Thoracic aorta (tissue), 2 donors: Measurements from ENCODE around the gene RAB28. TPM values are rescaled to one million over a fixed set of nuclear protein-coding genes. Genes with fewer than 3 reads are reported as not detected.
"Not testable (repeated sequence)": the region's sequence is repeated elsewhere in the genome, so short reads cannot be mapped to it uniquely, and the experiment has no call there.

Source experiments
- ATAC-seq: fragments of 150-250 bp; one replicate; pipeline ENCODE4 v1.8.0; 2017; ENCODE audit warnings: low read depth; ENCODE audit not compliant: insufficient number of reproducible peaks, low FRiP score
- DNase-seq: peaks from one replicate; pipeline ENCODE4 v3.0.0-alpha.2; 2020; ENCODE audit warnings: low spot score
- H3K27ac ChIP-seq, 2 donors: fragments of 200-600 bp; sonication (generic); 1 replicate in 1 of 2; 2 replicates in 1 of 2; pipeline ENCODE4 v1.5.1; 2016; ENCODE audit warnings: mild to moderate bottlenecking in 2 of 2, moderate library complexity in 2 of 2
- H3K27me3 ChIP-seq: fragments of 200-600 bp; sonication (generic); replicated peaks from 2 replicates; pipeline ENCODE4 v1.6.0; 2016; ENCODE audit warnings: mild to moderate bottlenecking; ENCODE audit not compliant: insufficient read depth
- H3K36me3 ChIP-seq: fragments of 200-600 bp; sonication (generic); one replicate; pipeline ENCODE4 v1.5.1; 2016
- H3K4me1 ChIP-seq, 2 donors: fragments of 200-600 bp; sonication (generic); 1 replicate in 1 of 2; 2 replicates in 1 of 2; pipeline versions ENCODE4 v1.5.1 to v1.6.0; 2016; ENCODE audit warnings: low read depth in 2 of 2, mild to moderate bottlenecking in 1 of 2; ENCODE audit not compliant: control insufficient read depth in 1 of 2
- H3K4me3 ChIP-seq: fragments of 200-600 bp; sonication (generic); 2 replicates; pipeline ENCODE4 v1.5.1; 2016; ENCODE audit warnings: mild to moderate bottlenecking
- H3K9me3 ChIP-seq: fragments of 200-600 bp; sonication (generic); 2 replicates; pipeline ENCODE4 v1.5.1; 2016
- CTCF ChIP-seq: fragments of 200-600 bp; sonication (generic); IDR thresholded peaks from one replicate; pipeline ENCODE4 v1.5.1; 2019; ENCODE audit warnings: antibody characterized with exemption
- total RNA-seq, 2 donors: library from RNA; depleted of rRNA; stranded (reverse); fragments of >200 nt; gene quantifications; one replicate each; pipeline versions ENCODE4 v1.1.0 to v1.2.3, GENCODE V29; 2016

RAB28 gene
- total RNA-seq, 2 donors from 2014 or later, result 17.3 to 24.8 TPM

DNA sequence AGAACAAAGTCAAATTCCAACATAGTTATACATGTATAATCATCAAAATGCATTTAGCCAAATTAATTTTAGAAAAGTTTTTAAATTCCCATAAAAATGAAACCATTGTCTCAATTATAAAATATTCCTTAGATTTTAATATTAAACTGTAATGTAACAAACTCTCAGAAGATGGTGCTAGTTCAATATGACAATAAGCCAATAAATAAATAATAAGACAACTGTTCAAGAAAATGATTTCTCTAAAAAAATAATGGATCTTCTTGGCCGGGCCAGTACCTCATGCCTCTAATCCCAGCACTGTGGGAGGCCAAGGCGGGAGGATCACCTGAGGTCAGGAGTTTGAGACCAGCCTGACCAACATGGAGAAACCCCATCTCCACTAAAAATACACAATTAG, 80.3 kb downstream of the RAB28 start:
- Histone ChIP-seq H3K9me3 (no peaks in the 10 kb centered on the region), H3K4me1 (no peaks in the 10 kb centered on the region), H3K4me3 (no peak overlapping the region), H3K27ac (no peak overlapping the region), H3K27me3 (no peaks in the 10 kb centered on the region), H3K36me3 (no peaks in the 10 kb centered on the region)
- ATAC-seq, result no peak
- DNase-seq, result no peak
- no peak for TF ChIP-seq CTCF

GRCh38 chr4:13403326-13403725, 80.8 kb downstream of the RAB28 start:
- no peaks in the 10 kb centered on the region for H3K36me3 ChIP-seq
- TF ChIP-seq CTCF, result no peak
- H3K27me3 ChIP-seq, result no peaks in the 10 kb centered on the region
- no peak overlapping the region for H3K4me3 ChIP-seq
- ATAC-seq, result no peak
- DNase-seq, result no peak
- no peaks in the 10 kb centered on the region for H3K4me1 ChIP-seq
- H3K9me3 ChIP-seq, result no peaks in the 10 kb centered on the region
- H3K27ac ChIP-seq, result no peak overlapping the region

GRCh38 chr4:13399257-13399656, 84.9 kb downstream of the RAB28 start:
- H3K9me3 ChIP-seq, result no peaks in the 10 kb centered on the region
- no peak overlapping the region for H3K27ac ChIP-seq
- no peak overlapping the region for H3K4me3 ChIP-seq
- H3K27me3 ChIP-seq, result no peaks in the 10 kb centered on the region
- no peaks in the 10 kb centered on the region for H3K4me1 ChIP-seq
- H3K36me3 ChIP-seq, result no peaks in the 10 kb centered on the region
- no peak for TF ChIP-seq CTCF
- ATAC-seq, result no peak
- no peak for DNase-seq

DNA sequence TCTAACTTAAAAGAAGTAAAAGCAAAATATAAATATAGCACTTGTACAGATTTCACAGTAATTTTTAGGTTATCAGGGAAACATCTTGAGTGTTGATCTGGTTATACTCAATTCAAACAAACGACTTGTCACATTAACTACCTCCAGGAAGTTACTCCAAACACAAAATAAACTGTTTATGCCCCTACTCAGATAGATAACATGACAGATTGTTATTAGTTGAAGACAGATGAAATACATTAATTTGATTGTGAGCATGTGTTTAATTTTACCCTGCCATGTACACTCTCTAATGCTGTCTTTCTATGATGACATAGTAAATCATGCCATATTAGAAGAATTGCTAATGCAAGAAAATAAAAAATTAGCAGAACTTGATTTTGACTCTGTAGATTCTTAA, 88.0 kb downstream of the RAB28 start:
- no peaks in the 10 kb centered on the region for H3K9me3 ChIP-seq
- no peak for TF ChIP-seq CTCF
- no peak overlapping the region for H3K27ac ChIP-seq
- no peak for ATAC-seq
- H3K27me3 ChIP-seq, result no peaks in the 10 kb centered on the region
- H3K4me1 ChIP-seq, result no peaks in the 10 kb centered on the region
- H3K36me3 ChIP-seq, result no peaks in the 10 kb centered on the region
- DNase-seq, result no peak
- H3K4me3 ChIP-seq, result no peak overlapping the region

DNA sequence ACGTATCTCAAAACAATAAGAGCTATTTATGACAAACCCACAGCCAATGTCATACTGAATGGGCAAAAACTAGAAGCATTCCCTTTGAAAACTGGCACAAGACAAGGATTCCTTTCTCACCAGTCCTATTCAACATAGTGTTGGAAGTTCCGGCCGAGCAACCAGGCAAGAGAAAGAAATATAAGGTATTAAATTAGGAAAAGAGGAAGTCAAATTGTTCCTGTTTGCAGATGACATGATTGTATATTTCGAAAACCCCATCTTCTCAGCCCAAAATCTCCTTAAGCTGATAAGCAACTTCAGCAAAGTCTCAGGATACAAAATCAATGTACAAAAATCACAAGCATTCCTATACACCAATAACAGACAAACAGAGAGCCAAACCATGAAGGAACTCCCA, 94.2 kb downstream of the RAB28 start:
- H3K4me3 ChIP-seq, result not testable (repeated sequence)

DNA sequence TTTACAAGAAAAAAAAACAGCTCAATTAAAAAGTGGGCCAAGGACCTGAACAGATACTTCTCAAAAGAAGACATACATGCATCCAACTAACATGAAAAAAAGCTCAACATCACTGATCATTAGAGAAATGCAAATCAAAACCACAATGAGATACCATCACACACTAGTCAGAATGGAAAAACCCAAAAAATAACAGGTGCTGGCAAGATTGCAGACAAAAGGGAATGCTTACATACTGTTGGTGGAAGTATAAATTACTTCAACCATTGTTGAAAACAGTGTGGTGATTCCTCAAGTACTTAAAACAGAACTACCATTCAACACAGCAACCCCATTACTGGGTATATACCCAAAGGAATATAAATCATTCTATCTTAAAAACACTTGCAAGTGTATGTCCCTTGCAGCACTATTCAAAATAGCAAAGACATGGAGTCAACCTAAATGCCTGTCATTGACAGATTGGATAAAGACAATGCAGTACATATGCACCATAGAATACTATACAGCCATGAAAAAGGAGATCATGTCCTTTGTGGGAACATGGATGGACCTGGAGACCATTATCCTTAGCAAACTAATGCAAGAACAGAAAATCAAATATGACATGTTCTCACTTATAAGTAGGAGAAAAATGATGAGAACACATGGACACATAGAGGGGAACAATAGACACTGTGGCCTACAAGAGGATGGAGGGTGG, 97.6 kb downstream of the RAB28 start:
- no peak for TF ChIP-seq CTCF
- ATAC-seq, result no peak
- Histone ChIP-seq H3K4me1 (no peaks in the 10 kb centered on the region), H3K36me3 (no peaks in the 10 kb centered on the region), H3K27ac (no peak overlapping the region), H3K9me3 (no peaks in the 10 kb centered on the region), H3K27me3 (no peaks in the 10 kb centered on the region), H3K4me3 (no peak overlapping the region)
- DNase-seq, result no peak

More for the DNA sequence above, 94.2 kb downstream of the RAB28 start:
- ATAC-seq, H3K27me3 ChIP-seq, H3K9me3 ChIP-seq, H3K4me1 ChIP-seq, H3K27ac ChIP-seq, DNase-seq, H3K36me3 ChIP-seq: not testable (repeated sequence)
